GM21576 (cell line): ENCODE data around the gene SLC37A2.
A peak's percentile ranks its signal among the peaks of the same experiment; 100 is the strongest.

Source experiments
- ATAC-seq: cut with Tn5 transposase; IDR thresholded peaks from one replicate; pipeline ENCODE4 v1.9.1; 2021; ENCODE audit warnings: mild to moderate bottlenecking, moderate library complexity; ENCODE audit not compliant: unreplicated experiment

The SLC37A2 gene

DNA sequence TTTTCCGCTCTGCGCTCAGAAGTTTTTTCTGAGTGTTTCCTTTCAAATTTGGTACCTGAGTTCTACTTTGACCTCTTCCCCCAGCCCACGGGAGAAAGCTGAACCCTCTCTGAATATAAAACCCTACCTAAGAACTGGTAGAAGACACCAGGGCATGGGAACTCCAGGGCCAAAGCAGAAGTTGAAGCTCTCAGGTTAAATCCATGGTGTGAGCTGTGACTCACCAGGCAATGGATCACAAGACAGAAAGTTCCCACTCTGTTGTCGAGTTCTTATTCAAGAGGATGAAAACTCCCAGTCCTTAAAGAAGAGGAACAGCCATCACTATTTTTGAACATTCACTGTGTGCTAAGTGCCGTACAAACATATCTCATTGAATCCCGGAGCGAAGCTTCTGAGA, 39.4 kb downstream of the SLC37A2 start:
- ATAC-seq: no peak

DNA sequence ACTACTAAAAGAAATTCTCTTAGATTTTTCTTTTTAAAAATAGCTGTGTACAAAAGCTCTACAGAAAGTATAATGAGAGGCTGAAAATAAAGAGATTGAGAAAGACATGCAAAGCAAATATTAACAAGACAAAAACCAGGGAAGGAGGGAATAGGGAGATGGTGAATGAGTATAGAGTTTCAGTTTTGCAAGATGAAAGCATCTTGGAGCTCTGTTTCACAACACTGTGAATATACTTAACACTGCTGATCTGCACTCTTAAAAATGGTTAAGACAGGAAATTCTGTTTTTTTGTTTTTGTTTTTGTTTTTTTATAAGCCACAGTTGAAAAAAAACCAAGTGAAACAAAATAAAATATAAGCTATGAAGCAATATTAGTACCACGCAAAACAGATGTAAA, 42.8 kb downstream of the SLC37A2 start:
- ATAC-seq: no peak

DNA sequence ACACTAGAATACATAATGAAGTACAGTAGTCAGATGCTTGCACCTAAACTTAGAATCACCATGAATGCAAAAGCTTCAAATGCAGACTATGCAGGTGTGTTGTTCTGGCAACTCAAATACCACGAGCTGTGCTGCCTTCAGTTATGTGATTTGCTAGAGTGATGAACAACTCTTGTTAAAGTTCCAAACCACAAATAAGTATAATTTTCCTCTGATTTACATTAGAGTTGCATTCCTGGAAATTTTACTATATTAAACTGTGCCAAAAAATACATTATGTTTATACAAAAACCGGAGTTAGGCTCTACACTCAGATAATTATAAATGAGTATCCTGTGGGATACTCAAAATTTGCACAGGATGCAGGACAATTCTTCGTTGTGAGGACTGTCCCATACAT, 45.4 kb downstream of the SLC37A2 start:
- no peak for ATAC-seq

DNA sequence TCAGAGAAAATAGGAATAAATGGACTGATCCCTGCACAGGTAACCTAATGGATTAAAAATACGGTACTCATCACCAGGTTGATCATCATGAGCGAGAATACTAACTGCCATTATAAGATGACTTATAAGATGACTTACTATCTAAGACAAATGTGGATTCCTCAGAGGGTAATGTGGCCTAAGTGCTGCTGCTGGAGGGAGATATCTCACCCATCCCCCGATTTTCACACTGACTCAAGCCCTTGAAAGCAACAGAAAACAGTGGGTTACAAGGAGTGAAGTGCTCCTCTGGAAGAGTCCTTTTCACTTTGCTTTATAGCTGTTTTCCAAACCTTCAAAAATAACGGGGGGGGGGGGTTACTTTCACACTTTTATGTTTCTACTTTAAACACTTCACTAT, 47.4 kb downstream of the SLC37A2 start:
- no peak for ATAC-seq

DNA sequence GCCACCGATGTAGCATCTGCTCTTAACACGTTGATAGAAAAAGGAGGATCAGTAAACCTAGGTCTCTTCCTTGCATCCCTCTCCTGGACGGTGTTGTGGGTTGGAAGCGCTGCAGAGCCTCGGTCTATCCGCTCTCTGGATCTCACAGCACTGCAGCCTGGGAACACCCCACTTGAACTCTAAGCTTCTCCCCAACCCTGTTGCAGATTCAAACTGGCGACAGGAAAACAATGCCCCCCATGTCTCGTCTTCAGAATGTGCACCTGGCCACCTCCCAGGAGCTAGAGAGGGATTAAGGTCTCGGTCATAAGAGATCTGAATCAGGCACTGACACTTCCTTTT, 47.9 kb downstream of the SLC37A2 start:
- no peak for ATAC-seq

DNA sequence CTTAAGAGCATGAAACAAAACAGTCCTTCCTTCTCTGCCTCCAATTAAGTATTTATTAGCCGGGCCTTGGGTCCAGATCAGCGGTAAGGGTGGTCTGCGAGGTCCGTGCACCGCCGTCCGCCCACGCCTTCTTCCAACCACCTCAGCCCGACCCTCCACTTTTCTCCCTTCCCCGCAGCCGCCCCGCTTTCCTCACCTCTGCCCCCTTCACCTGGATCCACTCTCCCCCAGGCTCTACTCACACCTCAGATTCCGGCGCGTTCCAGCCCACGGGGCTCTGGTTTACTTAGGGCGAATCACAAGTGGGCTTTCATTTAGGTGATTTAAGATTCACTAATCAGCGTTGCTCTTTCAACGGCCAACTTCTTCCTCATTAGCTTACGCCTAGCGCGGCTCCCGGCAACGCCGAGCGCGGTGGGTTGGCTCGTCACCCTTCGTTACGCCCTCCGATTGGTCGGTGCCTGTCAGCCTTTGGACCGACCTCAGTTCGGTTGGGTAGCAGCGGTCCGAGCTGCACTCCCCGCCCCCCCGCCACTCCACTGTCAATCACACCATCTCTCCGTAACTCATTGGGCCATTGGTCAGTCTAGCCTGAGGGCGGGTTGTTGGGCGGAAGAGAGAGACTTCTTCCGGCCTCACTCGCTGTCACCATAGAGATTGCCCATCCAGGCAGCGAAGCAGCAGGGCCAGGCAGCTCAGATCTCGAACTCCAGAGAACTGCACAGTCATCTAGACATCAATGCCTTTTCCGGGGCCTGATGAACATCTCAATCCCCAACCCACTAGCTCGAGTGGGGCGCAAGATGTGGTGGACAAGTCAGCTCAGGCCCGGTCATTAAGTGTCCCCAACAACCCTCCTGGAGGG, 48.5 kb downstream of the SLC37A2 start, which contains the start of gene TMEM218:
Gene TMEM218, minus strand, starts transcription at position 284 of the 865 bp plus-strand sequence. CDS start 9,385 bp downstream, outside the sequence.
- peak; percentile 98 for ATAC-seq

DNA sequence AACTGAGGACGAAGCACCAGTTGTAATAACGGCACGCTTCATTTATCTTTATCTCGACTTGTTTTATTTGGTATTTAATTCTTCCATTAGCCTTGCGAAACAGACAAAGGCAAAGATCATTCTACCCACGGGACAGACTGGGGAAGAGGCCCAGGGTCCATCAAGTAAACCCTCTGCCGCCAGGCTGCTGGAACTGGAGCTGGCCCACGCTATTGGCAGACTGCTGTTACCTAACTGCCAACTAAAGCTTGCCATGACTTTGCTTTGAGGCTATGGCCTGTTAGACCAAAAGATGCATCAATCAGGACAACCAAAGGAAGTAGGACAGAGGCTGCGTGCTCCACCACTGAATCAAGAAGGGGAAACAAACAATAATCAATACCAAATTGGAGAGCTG, 49.1 kb downstream of the SLC37A2 start:
- ATAC-seq: no peak

DNA sequence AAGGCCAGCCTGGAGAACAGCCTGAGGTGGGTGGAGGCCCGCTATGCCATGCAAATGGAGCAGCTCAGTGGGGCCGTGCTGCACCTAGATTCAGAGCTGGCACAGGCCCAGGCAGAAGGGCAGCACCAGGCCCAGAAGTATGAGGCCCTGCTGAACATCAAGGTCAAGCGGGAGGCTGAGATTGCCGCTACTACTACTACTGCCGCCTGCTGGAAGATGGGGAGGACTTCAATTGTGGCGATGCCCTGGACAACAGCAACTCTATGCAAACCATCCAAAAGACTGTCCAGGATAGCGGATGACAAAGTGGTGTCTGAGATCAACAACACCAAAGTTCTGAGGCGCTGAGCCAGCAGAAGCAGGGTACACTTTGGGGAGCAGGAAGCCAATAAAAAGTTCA, 51.4 kb downstream of the SLC37A2 start:
- ATAC-seq: no peak

DNA sequence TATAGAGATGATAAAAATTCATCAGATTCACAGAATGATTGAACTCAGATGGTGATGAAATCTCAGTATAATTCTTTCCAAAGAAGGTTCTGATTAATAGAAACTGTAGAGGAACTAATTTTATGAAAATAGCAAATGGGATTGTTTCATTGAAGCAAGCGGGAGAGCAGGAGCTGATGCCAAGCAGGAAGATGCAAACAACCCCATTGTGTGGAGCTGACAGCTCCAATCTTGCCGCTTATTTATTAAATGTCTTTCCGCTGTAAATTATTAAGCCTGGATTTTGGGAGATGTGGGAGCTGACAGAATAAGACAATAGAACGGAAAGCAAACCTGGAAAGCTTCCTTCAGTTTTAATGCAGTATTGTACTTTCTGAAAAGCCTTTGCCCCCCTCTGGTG, 54.3 kb downstream of the SLC37A2 start:
- no peak for ATAC-seq

DNA sequence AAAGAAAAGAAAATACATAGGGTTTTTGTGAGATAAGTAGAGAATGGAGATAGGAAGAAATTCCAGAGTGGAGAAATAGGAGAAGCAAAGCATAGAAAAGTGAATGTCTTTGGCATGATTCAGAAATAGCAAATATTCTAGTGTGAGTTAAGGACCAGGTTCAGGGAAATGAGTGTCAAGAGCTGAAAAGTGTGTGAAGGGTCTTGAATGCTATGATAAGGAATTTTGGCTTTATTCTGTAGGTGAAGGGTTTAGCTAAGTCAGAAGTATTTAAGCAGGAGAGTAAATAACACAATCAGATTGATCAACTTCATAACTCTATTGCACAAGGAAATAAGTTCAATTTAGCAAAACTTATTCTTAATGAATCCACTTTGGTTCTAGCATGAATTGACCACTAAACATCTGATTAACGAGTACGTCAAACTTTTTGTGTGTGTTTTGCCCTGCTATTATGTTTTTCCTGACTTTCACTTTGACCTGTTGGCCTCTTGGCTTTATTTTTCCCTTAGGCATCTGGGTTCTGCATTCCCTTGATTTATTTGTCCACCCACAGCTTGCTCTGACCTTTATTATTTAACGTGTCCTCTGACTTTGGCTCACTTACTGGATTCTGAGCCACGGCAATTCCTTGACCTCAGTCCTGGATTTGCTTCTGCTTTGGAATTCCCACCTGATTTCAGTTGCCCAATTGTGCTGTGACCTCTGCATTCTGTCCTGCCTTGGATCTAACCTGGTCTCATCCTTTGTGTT, 60.3 kb downstream of the SLC37A2 start:
- ATAC-seq: no peak

DNA sequence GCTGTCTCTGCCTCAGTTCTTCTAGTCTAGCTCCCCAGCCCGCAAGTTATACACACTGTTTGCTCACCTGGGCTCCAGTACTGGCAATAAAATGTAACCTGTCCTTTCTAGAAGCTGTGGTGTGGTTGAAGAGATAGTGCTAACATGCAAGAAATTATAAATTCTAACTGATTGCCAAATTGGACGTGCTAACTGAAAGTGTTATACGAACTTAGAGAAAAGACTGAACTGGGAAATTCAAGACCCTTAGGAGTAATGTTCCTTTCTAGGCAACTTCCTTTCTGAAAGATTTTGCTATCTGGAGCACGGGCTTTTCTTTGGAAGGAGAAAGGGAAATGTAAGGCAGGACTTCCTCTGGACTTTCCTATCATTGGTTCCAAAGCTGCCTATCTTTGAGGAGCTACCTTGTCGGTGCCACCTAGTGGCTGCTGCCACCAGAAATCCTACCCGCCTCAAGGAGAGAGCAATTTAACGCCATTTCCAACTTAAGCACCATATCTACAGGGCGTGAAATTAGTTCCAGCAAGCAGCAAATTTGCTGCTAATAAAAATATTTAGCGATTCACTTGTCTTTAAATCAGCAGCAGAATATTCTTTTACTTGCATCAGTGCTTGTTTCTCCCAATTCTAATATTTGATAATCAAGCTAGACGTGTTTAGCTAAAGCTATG, 61.0 kb downstream of the SLC37A2 start:
- no peak for ATAC-seq

DNA sequence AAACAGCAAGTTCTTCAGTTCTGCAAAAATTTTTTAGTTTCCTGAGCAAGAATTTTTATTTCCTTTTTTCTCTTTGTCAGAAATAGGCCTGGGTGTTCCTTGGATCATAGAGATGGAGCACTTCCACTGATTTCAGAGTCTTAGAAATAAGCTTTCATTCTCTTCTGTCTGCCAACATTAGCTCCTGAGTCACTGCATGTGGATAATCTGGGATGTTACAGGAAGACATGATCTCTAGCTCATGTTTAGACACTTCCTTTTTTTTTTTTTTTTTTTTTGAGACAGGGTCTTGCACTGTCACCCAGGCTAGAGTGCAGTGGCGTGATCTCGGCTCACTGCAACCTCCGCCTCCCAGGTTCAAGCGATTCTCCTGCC, 61.5 kb downstream of the SLC37A2 start:
- no peak for ATAC-seq

DNA sequence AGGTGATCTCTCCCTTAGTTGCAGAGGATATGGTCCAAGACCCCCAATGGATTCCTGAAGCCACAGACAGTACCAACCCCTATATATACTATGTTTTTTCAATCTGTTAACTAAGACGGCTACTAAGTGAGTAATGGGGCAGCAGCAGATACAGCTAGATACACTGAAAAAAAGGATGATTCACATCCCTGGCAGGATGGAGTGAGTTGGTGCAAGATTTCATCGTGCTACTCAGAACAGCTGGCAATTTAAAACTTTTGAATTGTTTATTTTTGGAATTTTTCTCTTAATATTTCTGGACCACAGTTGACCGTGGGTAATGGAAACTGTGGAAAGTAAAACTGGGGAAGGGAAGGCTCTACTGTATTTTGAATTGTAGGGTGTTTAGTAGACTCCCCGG, 65.3 kb downstream of the SLC37A2 start:
- no peak for ATAC-seq

DNA sequence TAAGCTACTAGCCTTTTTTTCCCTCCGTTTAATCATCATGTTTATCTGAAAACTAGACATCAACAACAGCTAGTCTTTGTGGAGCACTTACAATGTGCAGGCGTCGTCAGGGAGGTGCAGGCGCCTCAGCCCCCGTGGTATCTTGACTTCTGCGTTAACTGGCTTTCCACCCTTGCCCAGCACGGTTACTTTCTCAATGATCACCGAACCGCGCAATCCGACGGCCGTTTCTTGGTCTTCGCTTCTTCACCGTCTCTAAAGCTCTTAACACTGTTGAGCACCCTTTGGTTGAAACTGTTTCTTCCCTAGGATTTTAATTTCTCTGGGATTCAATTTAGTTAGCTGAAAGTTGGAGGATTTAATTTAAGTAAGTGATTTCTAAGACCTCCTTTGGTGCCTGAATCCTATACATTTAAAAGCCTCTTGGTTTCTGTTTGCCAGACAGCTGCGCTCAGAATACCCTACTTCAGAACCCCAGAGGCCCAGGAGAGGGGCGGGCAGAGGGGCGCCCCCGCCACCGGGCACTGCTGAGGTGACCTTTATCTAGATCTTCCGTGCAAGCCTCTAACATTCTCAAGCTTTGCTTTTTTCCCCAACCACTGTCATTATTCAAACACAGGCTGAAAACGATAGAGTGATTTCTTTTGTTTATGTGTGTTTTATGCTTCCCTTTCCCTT, 66.3 kb downstream of the SLC37A2 start:
- no peak for ATAC-seq

DNA sequence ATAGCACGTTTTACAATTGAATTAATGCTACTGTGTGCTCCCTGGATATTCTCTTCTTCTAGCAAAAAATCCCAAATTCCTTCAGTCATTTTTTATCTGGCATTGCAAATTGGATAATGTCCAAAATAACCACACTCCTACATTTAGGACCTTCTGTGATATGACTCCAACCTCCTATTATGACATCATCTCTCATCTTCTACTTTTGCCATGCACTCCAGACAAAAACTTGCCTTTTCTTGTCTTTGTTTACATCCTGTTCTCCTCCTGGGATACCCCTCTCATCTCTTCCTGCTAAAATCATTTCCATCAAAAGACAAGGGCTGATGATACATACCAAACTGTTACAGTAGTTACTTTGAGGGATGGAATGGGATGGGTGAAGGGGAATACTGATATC, 69.0 kb downstream of the SLC37A2 start:
- no peak for ATAC-seq

DNA sequence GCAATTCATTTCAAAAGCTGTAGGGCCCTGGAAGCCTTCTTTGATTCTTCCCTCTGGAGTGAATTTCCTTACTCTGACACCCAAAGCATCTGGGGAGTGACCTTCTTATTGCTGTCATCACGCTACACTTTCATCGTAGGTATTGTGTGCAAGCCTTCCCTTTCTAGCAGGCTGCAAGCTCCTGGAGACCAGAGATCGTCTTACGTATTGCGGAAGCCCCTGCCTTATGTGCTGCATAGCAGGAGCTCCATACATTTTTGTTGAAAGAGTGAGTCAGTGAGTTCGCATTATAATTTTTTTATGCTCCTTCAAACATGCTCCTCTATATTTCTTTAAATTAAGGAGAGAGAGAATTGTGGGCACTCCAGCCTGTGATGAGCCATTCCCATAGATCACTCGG, 69.5 kb downstream of the SLC37A2 start:
- no peak for ATAC-seq

DNA sequence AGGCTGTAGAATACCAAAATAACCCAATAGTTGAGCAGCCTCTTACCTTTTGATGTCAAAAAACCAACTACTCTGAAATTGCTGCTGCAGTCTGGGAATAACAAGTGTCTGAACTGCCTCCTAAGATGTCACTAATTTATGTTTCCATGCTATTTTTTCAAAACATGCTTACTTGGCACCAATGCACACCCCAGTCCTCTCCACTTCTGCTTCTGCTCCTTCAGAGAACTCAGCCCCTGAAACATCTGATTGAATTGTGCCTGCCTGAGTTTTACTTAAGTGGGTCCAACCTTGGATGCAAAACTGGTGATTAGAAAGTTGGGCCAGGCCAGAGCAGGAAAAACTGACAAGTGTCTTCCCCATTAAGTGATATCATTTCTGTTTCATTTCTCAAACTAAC, 72.9 kb downstream of the SLC37A2 start:
- no peak for ATAC-seq

DNA sequence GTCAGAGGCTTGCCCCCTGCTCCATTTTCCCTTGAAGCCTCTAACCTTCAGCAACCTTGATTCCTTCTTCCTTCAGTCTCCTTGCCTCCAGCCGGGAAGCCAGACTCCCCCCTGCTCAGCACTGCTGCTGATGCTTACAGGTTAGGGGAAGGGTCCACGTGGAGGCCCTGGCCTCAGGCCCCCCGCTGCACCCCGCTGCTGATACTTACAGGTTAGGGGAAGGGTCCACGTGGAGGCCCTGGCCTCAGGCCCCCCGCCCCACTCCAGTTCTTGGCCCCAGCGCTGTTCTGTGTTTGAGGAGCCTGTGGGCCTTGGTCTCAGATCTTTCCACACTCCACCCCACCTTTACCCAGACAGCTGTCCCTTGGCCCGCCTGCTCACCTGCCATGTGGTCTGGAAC, 75.9 kb downstream of the SLC37A2 start:
- ATAC-seq: no peak

DNA sequence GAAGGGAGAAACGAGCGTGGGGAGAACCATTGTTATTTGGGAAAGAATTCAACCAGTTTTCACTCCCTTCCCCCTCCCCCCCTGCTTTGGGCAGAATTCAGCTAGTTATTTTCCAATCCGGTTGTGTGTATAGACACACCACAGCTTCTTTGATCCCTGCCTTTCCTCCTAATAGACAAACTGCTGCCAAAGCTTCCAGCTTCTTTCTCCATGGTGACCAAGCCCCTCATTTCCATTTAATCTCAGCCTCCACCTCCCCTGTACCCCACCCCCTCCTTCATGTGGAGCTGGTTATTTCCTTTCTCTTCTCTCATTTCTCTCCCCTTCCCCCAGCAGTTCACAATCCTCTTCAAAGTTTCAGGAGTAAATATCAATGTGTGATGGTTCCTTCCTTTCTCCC, 76.7 kb downstream of the SLC37A2 start:
- ATAC-seq: no peak
